CD4-positive, alpha-beta T cell (primary cell): ENCODE results near the gene CFAP57. TPM values are rescaled to one million over a fixed set of nuclear protein-coding genes. Genes with fewer than 3 reads are reported as not detected.

Source experiments
- ATAC-seq: fragments of 200-7000 bp; cut with Tn5 transposase; one replicate; pipeline ENCODE4 v1.10.0; 2022; ENCODE audit warnings: mild to moderate bottlenecking; ENCODE audit not compliant: poor library complexity
- CTCF ChIA-PET: fragments of 350-600 bp; sonication (Branson Sonifier 250); formaldehyde crosslinking; loops from one replicate; lab custom pipeline; 2021; ENCODE audit warnings: antibody characterized with exemption, inconsistent platforms; lab: Charles Lee
- POLR2A ChIA-PET: fragments of 350-600 bp; sonication (Branson Sonifier 250); formaldehyde crosslinking; loops from one replicate; lab custom pipeline; 2021; ENCODE audit warnings: antibody characterized with exemption, inconsistent platforms; lab: Charles Lee
- DNase-seq, 14 experiments: peaks; one replicate each; pipeline ENCODE4 v3.0.0-alpha.2; 2013 to 2020; ENCODE audit warnings: mixed read lengths in 2 of 14
- H3K27ac ChIP-seq, 2 donors: one replicate each; pipeline versions ENCODE4 v1.5.1 to v1.7.0; 2013; ENCODE audit warnings: low read length in 2 of 2, low read depth in 1 of 2, mild to moderate bottlenecking in 1 of 2
- H3K27me3 ChIP-seq, 2 experiments: 1 replicate in 1 of 2; 2 replicates in 1 of 2; pipeline versions ENCODE4 v1.6.1 to v1.7.0; 2013; ENCODE audit warnings: low read length in 2 of 2, control low read depth in 1 of 2, mild to moderate bottlenecking in 1 of 2, moderate library complexity in 1 of 2; ENCODE audit not compliant: insufficient read depth in 2 of 2, control insufficient read depth in 1 of 2
- H3K36me3 ChIP-seq: one replicate; pipeline ENCODE4 v1.6.1; 2013; ENCODE audit warnings: low read length, control low read depth; ENCODE audit not compliant: insufficient read depth
- H3K4me1 ChIP-seq: one replicate; pipeline ENCODE4 v1.6.1; 2013; ENCODE audit warnings: low read length, control low read depth; ENCODE audit not compliant: insufficient read depth
- H3K4me3 ChIP-seq: one replicate; pipeline ENCODE4 v1.5.1; 2013; ENCODE audit warnings: mild to moderate bottlenecking, low read length, moderate library complexity
- H3K9me3 ChIP-seq, 2 experiments: 1 replicate in 1 of 2; 2 replicates in 1 of 2; pipeline versions ENCODE4 v1.6.1 to v1.7.0; 2013; ENCODE audit warnings: low read length in 2 of 2, mild to moderate bottlenecking in 2 of 2, control low read depth in 1 of 2, moderate library complexity in 1 of 2; ENCODE audit not compliant: control insufficient read depth in 1 of 2, insufficient read depth in 1 of 2
- H3K27ac Mint-ChIP-seq: one replicate; pipeline ENCODE4 v1.8.0; 2020; ENCODE audit warnings: mixed read lengths
- H3K27me3 Mint-ChIP-seq: one replicate; pipeline ENCODE4 v1.8.0; 2021; ENCODE audit warnings: mixed read lengths
- H3K36me3 Mint-ChIP-seq: one replicate; pipeline ENCODE4 v1.8.0; 2021; ENCODE audit warnings: low read depth, mixed read lengths
- H3K4me1 Mint-ChIP-seq: one replicate; pipeline ENCODE4 v1.8.0; 2021; ENCODE audit warnings: low read depth, mixed read lengths
- H3K4me3 Mint-ChIP-seq: one replicate; pipeline ENCODE4 v1.8.0; 2020; ENCODE audit warnings: mild to moderate bottlenecking, mixed read lengths
- H3K9me3 Mint-ChIP-seq: one replicate; pipeline ENCODE4 v1.8.0; 2020; ENCODE audit warnings: mixed read lengths
- intact Hi-C, 2 experiments: fragments of 100-400 bp; cut with DNase I in 1 of 2; cut with micrococcal nuclease in 1 of 2; formaldehyde crosslinking; loops; one replicate each; pipeline versions ENCODE4 v1.15.1 to v1.9.0; 2023 to 2025; cut with DNase I, micrococcal nuclease
- total RNA-seq, 174 experiments: library from RNA in 2 of 174; stranded (reverse) in 2 of 174; gene quantifications; one replicate each; pipeline ENCODE4 v1.2.3 and lab custom pipeline; 2021 to 2026
- TF ChIP-seq, protein P1 (sequence below): fragments of 200-600 bp; IDR thresholded peaks from one replicate; pipeline ENCODE4 v1.8.0; 2022; ENCODE audit warnings: antibody characterized with exemption, mild to moderate bottlenecking

Gene CFAP57
- total RNA-seq, 2 experiments from 2014 or later = not detected

DNA sequence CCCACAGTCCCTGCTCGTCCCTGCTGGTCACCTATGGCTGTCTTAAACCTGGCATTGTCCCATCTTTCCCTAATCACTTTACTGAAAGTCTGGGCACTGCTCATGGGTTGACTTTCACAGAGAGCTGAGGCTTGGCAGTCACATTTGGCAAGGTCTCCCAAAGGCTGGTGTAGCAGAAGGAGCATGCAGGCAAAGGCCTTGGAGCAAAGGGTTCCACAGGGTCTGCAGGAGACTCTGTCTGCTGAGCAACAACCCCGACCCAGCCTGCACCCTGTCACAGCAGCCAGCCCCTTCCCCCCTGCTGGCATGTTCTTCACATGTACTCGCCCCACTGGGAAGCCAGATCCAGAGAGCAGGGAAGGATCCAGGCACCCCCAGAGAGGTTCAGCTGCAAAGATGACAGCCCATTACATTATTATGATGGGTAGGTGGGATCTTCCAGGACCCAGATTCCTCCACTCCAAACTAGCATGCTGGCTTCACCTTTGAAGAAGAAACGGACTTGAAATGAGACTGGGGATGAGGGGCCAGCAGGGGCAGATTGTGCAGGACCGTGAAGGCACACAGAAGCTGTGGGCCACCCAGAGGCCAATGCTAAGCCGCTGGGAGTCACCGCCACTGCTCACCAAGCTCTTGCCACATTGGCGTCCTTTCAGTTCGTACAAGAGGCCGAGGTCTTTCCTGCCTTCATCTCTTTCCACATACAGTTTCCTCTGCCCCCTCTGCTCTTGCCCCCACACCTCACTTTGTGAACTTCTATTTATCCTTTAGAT, 83.5 kb downstream of the CFAP57 start:
- no peak overlapping the region for H3K4me3 Mint-ChIP-seq
- H3K27me3 Mint-ChIP-seq = peaks cover 12% of the 10 kb centered on the region
- H3K36me3 Mint-ChIP-seq = no peaks in the 10 kb centered on the region
- Histone ChIP-seq H3K36me3 (no peaks in the 10 kb centered on the region), H3K4me3 (no peak overlapping the region), H3K9me3 (no peaks in the 10 kb centered on the region), H3K4me1 (no peaks in the 10 kb centered on the region), H3K27me3 (peaks cover 0 to 2% of the 10 kb centered on the region in 2 experiments), H3K27ac (no peak overlapping the region)
- ChIA-PET CTCF (no interaction called here), POLR2A (no interaction called here)
- no peak for ATAC-seq
- H3K4me1 Mint-ChIP-seq = no peaks in the 10 kb centered on the region
- no peaks in the 10 kb centered on the region for H3K9me3 Mint-ChIP-seq
- no peak overlapping the region for H3K27ac Mint-ChIP-seq
- TF ChIP-seq, protein P1, sequence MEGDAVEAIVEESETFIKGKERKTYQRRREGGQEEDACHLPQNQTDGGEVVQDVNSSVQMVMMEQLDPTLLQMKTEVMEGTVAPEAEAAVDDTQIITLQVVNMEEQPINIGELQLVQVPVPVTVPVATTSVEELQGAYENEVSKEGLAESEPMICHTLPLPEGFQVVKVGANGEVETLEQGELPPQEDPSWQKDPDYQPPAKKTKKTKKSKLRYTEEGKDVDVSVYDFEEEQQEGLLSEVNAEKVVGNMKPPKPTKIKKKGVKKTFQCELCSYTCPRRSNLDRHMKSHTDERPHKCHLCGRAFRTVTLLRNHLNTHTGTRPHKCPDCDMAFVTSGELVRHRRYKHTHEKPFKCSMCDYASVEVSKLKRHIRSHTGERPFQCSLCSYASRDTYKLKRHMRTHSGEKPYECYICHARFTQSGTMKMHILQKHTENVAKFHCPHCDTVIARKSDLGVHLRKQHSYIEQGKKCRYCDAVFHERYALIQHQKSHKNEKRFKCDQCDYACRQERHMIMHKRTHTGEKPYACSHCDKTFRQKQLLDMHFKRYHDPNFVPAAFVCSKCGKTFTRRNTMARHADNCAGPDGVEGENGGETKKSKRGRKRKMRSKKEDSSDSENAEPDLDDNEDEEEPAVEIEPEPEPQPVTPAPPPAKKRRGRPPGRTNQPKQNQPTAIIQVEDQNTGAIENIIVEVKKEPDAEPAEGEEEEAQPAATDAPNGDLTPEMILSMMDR = no peak
- DNase-seq = no peak
- intact Hi-C loops = no loop called here

DNA sequence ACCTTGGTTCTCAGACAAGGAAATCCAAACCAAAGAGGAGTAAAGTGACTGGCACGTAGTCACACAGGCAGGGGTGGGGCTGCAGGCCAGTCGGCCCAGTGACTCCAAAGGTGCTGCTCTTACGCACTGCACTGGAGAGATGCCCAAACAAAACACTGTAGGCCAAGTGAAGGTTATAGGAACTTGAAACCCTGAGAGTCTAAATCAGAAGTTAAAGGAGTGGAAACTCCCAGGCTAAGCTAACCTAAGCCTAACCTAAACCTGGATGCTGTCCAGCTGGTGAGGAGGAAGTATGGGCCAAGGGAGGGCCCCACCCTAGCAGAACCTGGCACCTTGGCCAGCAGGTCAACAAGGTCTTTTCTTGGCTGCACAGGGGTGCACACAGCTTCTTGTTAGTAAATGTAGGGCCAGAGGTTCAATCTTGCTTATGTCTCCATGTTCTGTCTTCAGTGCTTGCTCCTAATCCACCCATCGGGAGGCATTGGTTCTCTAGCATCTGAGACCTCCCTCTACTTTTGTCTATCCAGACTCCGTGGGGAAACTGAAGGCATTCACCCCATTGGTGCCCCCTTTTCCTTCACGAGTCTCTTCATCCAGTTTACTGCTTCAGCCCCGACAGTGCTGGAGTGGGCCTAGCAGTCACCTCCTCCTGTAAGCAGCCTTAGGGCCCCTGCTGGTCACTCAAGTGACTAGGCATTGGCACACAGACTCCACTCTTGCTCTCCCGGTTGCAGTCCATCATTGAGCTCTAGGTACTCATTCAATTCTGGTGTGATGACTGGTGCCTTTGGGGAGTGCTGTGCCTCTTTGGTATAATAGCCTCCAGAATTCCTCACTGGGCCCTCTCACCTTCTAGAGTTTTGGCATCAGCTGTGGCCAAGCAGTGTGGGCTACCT, 84.8 kb downstream of the CFAP57 start:
- ATAC-seq = no peak
- H3K27ac Mint-ChIP-seq = no peak overlapping the region
- peaks cover 0 to 2% of the 10 kb centered on the region in 2 experiments for H3K27me3 ChIP-seq
- no peaks in the 10 kb centered on the region for H3K9me3 Mint-ChIP-seq
- DNase-seq = no peak
- TF ChIP-seq, protein P1 = no peak
- intact Hi-C loops = no loop called here
- ChIA-PET POLR2A (no interaction called here), CTCF (no interaction called here)
- no peak overlapping the region for H3K4me3 Mint-ChIP-seq
- no peak overlapping the region for H3K27ac ChIP-seq
- H3K27me3 Mint-ChIP-seq = peaks cover 12% of the 10 kb centered on the region
- no peaks in the 10 kb centered on the region for H3K36me3 ChIP-seq
- no peak overlapping the region for H3K4me3 ChIP-seq
- no peaks in the 10 kb centered on the region for H3K9me3 ChIP-seq
- no peaks in the 10 kb centered on the region for H3K4me1 ChIP-seq
- no peaks in the 10 kb centered on the region for H3K36me3 Mint-ChIP-seq
- no peaks in the 10 kb centered on the region for H3K4me1 Mint-ChIP-seq

DNA sequence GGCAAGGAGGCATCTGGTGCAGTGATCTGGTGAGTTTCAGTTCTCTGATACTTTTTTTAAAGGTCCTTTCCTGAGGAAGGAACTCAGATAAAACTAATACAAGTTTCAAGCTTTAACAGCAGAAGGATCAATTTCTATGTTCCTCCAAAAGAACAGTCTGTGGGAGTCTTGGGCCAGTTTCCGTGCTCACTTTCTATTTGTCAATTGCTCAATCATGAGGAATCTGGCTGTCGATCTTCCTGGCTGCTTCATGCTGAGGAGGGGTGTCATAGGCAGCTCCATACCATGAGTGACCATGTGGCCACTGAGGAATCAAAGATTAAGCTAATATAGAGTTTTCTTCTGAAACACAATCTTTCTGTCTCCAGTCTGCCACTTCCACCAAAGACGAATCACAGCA, 86.2 kb downstream of the CFAP57 start:
- no peaks in the 10 kb centered on the region for H3K9me3 ChIP-seq
- TF ChIP-seq, protein P1 = no peak
- no peak for ATAC-seq
- POLR2A ChIA-PET = no interaction called here
- DNase-seq = no peak
- no peak overlapping the region for H3K27ac Mint-ChIP-seq
- no peak overlapping the region for H3K27ac ChIP-seq
- peaks cover 0 to under 1% of the 10 kb centered on the region in 2 experiments for H3K27me3 ChIP-seq
- no peaks in the 10 kb centered on the region for H3K36me3 ChIP-seq
- CTCF ChIA-PET = no interaction called here
- H3K4me3 ChIP-seq = no peak overlapping the region
- H3K4me3 Mint-ChIP-seq = no peak overlapping the region
- H3K4me1 ChIP-seq = no peaks in the 10 kb centered on the region
- H3K36me3 Mint-ChIP-seq = no peaks in the 10 kb centered on the region
- H3K27me3 Mint-ChIP-seq = peaks cover 5% of the 10 kb centered on the region
- no peaks in the 10 kb centered on the region for H3K9me3 Mint-ChIP-seq
- intact Hi-C loops = no loop called here
- H3K4me1 Mint-ChIP-seq = no peaks in the 10 kb centered on the region
